Body of pancreas (tissue), 4 donors: ENCODE measurements around the gene LAPTM4A. TPM values are rescaled to one million over a fixed set of nuclear protein-coding genes. Genes with fewer than 3 reads are reported as not detected.

Source experiments
- ATAC-seq: fragments of 150-250 bp; one replicate; pipeline ENCODE4 v1.9.1; 2016
- DNase-seq, 4 donors: peaks; one replicate each; pipeline ENCODE4 v3.0.0-alpha.2; 2019
- H3K27ac ChIP-seq, 4 donors: fragments of 200-600 bp; sonication (generic); 1 replicate in 3 of 4; 2 replicates in 1 of 4; pipeline versions ENCODE4 v1.5.1 to v1.6.1; 2016 to 2019; ENCODE audit warnings: mild to moderate bottlenecking in 1 of 4, mixed read lengths in 1 of 4, moderate library complexity in 1 of 4
- H3K27me3 ChIP-seq, 2 donors: fragments of 200-600 bp; sonication (generic); one replicate each; pipeline ENCODE4 v1.6.0; 2016; ENCODE audit warnings: mild to moderate bottlenecking in 1 of 2
- H3K36me3 ChIP-seq, 2 donors: fragments of 200-600 bp; sonication (generic); replicated peaks in 1 of 2; 2 replicates each; pipeline ENCODE4 v1.5.1; 2016; ENCODE audit warnings: low read depth in 2 of 2; ENCODE audit not compliant: insufficient read depth in 1 of 2
- H3K4me1 ChIP-seq: fragments of 200-600 bp; sonication (generic); one replicate; pipeline ENCODE4 v1.6.0; 2016
- H3K4me3 ChIP-seq, 2 donors: fragments of 200-600 bp; sonication (generic); 1 replicate in 1 of 2; 2 replicates in 1 of 2; pipeline ENCODE4 v1.5.1; 2016 to 2019
- H3K9me3 ChIP-seq, 3 donors: fragments of 200-600 bp; sonication (generic); 1 replicate in 2 of 3; 2 replicates in 1 of 3; pipeline ENCODE4 v1.5.1; 2016
- CTCF ChIP-seq, 7 experiments: fragments of 450-650 bp in 4 of 7; fragments of 200-600 bp in 3 of 7; sonication (generic) in 3 of 7; IDR thresholded peaks; one replicate each; pipeline ENCODE4 v1.5.1; 2016 to 2019; ENCODE audit warnings: antibody characterized with exemption in 7 of 7
- POLR2A ChIP-seq, 3 donors: fragments of 450-650 bp; IDR thresholded peaks; one replicate each; pipeline ENCODE4 v1.6.1; 2016; ENCODE audit warnings: antibody characterized with exemption in 3 of 3, mild to moderate bottlenecking in 2 of 3
- WGBS, 2 donors: methylation state at CpG; one replicate each; pipeline ENCODE4 v1.1.5; 2017; 5-methylcytosine and 5-hydroxymethylcytosine counted together
- intact Hi-C: fragments of 100-400 bp; cut with DNase I; formaldehyde crosslinking; loops from one replicate; pipeline ENCODE4 v1.15.1; 2023
- total RNA-seq, 2 donors: library from RNA; depleted of rRNA; stranded (reverse); fragments of >200 nt; gene quantifications; one replicate each; pipeline ENCODE4 v1.1.0, GENCODE V29; 2016

Gene LAPTM4A
- total RNA-seq, 2 donors from 2014 or later: 39.9 to 100 TPM

GRCh38 chr2:20064841-20065240 is 13.4 kb upstream of the LAPTM4A start:
- Histone ChIP-seq H3K27me3 (no peaks in the 10 kb centered on the region), H3K36me3 (no peaks in the 10 kb centered on the region), H3K4me3 (no peak overlapping the region), H3K9me3 (no peaks in the 10 kb centered on the region), H3K27ac (no peak overlapping the region), H3K4me1 (peaks cover 6% of the 10 kb centered on the region)
- intact Hi-C loops: no loop called here
- TF ChIP-seq POLR2A (IDR thresholded peaks at IDR 0.05): no peak
- no peak for TF ChIP-seq CTCF (IDR thresholded peaks at IDR 0.05)
- ATAC-seq: no peak
- no peak for DNase-seq

- no peak for ATAC-seq
- no peaks in the 10 kb centered on the region for H3K9me3 ChIP-seq
- TF ChIP-seq POLR2A (IDR thresholded peaks at IDR 0.05) (no peak), CTCF (IDR thresholded peaks at IDR 0.05) (no peak)
- intact Hi-C loops: no loop called here
- H3K27ac ChIP-seq: no peak overlapping the region
- H3K36me3 ChIP-seq: no peaks in the 10 kb centered on the region
- 87 to 90% methylated on average over 3 of the region's 3 CpGs for WGBS, 2 donors
- H3K27me3 ChIP-seq: no peaks in the 10 kb centered on the region
- H3K4me1 ChIP-seq: peaks cover 6% of the 10 kb centered on the region
- no peak for DNase-seq
- no peak overlapping the region for H3K4me3 ChIP-seq
Observed at GRCh38 chr2:20064421-20064820, 13.0 kb upstream of the LAPTM4A start.

GRCh38 chr2:20062615-20063545 is 11.5 kb upstream of the LAPTM4A start:
- no peaks in the 10 kb centered on the region for H3K9me3 ChIP-seq
- H3K4me3 ChIP-seq: no peak overlapping the region
- DNase-seq: no peak
- intact Hi-C loops: no loop called here
- WGBS, 2 donors: 73 to 80% methylated on average over 10 to 11 of the region's 11 CpGs
- ATAC-seq: no peak
- H3K36me3 ChIP-seq: no peaks in the 10 kb centered on the region
- no peaks in the 10 kb centered on the region for H3K27me3 ChIP-seq
- TF ChIP-seq POLR2A (IDR thresholded peaks at IDR 0.05): no peak
- H3K4me1 ChIP-seq: peaks cover 6% of the 10 kb centered on the region
- H3K27ac ChIP-seq: no peak overlapping the region

GRCh38 chr2:20061940-20062339 is 10.5 kb upstream of the LAPTM4A start:
- H3K27me3 ChIP-seq: no peaks in the 10 kb centered on the region
- TF ChIP-seq CTCF (IDR thresholded peaks at IDR 0.05) (no peak), POLR2A (IDR thresholded peaks at IDR 0.05) (no peak)
- intact Hi-C loops: no loop called here

GRCh38 chr2:20061476-20061875 is 10.0 kb upstream of the LAPTM4A start:
- intact Hi-C loops: no loop called here
- 85% methylated on average over 3 of the region's 3 CpGs for WGBS, 2 donors
- Histone ChIP-seq H3K9me3 (no peaks in the 10 kb centered on the region), H3K4me1 (peaks cover 5% of the 10 kb centered on the region), H3K27ac (no peak overlapping the region), H3K36me3 (no peaks in the 10 kb centered on the region), H3K27me3 (no peaks in the 10 kb centered on the region), H3K4me3 (no peak overlapping the region)
- TF ChIP-seq CTCF (IDR thresholded peaks at IDR 0.05) (no peak), POLR2A (IDR thresholded peaks at IDR 0.05) (no peak)
- DNase-seq (no peak), ATAC-seq (no peak)

More at GRCh38 chr2:20061940-20062339, 10.5 kb upstream of the LAPTM4A start:
- no peak for ATAC-seq
- DNase-seq: no peak
- Histone ChIP-seq H3K4me1 (peaks cover 6% of the 10 kb centered on the region), H3K9me3 (no peaks in the 10 kb centered on the region), H3K36me3 (no peaks in the 10 kb centered on the region), H3K4me3 (no peak overlapping the region), H3K27ac (no peak overlapping the region)
- WGBS, 2 donors: 90 to 92% methylated on average over 5 of the region's 5 CpGs
